ENCODE data around the gene UNC13B.

UNC13B gene

DNA sequence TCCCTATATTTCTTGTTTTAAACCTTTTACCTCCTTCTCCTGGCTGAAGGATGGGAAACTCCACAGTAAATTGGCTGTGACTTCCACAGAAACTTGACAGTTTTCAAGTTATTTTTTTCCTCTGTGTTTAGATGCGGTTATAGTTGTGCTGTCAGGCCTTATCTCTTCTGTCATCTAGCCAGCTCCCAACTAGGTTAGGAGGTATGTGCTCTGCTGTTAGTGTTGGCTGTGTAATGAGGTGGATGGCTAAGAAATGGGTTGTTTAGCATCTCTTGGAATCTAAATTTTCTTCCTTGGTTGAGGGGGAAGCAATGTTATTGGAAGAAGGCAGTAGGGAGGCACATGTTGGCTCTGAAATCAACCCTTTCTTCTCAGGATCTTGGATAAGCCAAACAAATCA is 178.2 kb downstream of the UNC13B start:
- DNase-seq, result no peak

DNA sequence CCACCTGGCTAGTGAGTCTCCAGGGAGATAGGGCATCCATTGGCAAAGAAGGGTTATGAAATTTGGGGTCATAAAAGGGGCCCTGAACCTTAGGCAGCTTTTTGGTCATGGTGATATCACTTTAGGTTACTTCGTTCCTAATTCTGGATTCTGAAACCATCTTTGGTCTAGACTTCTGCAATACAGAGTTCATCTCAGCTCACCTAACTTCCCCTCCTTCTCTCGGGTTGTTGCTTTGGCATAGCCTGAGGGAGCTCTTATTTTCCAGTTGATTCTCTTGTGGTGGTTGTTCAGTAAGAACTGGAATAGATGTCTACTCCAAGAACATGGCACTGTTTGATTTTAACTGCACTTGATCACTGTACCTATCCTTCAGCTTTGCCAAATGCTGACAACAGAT is 179.2 kb downstream of the UNC13B start:
- no peak for DNase-seq

DNA sequence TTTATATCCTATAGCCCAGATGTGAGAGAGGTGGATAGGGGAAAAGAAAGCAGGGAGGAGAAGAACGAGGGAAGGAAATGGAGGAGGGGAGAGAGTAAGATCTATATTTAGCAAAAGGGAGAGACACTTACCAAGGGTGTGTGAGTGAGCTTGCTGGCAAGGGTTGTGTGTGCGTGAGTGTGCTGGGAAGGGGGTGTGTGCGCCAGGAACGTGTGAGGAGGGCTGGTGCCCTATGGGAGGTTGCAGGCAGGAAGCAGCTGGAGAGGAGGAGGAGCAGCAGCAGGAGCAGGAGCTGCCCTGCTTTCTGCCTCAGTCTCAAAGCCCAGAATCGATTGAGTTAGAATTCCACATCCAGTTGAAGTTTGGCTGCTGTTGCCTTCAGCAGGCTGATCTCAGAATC is 179.8 kb downstream of the UNC13B start:
- DNase-seq, result no peak

DNA sequence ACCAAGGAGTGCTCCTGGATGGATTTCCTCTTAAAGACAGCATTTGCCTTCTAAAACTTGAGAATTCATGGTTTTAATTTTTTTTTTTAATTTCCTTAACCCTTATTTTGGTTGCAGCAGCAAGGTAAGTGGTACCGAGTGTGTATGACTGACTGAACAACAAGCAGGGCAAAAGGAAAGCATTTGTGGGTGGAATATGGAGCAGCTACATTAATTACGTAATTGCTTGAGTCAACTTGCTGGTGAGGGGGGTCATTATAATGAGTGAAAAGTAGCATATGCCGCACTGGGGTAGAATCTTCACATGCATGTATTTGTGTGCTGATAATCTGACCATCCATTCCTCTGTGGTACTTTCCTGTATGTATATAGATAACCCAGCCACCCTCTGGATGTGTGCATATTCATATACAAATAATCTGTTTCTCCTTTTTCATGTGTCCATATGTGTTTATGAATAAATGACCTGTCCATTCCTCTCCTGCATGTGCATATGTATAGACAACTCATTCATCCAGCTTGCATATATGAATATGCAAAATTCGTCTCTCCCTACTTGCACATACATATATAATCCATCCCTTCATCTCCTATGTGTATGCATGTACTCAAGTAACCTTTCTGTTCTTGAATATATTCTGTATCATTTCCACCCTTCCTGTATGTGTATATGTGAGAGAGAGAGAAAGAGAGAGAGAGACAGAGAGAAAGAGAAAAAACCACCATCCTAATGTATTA is 180.6 kb downstream of the UNC13B start:
- no peak for DNase-seq

DNA sequence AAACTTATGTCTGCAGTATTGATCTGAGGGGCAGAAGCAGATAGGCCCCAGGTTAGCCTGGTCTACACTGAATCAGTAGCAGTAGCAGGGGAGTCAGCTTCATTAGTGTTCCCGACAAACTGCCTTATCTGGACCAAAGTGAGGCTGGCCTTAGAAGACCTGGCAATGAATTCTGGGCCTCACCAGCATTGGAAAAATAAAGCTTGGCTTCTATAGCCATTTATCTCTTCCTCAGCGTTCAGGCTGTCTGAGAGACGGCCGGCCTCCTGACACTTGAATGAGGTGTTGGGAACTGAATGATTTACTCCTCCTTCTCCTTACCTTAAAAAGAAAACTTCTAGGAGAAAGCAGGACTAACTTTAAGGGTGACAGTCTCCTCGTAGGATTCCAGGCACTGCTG is 186.3 kb downstream of the UNC13B start:
- no peak for DNase-seq

DNA sequence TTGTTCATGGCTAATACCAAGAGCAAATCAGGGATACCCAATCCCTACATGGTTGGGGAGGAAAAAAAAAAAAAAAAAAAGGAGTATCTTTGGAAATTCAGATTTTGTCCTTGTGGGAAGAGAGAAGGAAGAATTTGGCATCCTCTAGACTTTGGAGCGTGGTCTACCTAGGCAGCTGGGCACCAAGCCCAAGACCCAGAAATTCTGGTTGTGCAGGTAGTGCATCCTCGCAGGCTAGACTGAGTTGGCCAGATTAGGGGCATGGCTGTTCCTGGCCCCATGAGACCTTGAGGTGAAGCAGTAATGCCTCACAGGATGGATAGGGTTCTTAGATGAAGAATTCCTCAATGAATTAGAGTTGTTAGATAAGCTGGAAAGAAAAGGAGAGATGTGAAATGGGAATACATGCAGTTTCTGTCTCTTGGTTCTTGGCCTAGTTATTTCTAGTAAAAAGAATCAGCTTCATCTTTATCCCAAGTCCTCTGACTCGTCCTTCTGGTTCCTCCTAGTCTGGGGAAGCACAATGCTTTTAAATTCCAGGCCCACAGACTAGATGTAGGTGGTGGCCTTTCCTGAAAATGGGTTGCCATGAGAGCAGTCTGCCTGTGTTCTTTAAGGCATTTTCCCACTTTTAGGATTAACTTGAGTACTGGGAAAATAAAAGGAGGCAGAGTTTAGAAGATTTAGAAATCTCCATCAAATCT is 187.6 kb downstream of the UNC13B start:
- DNase-seq, result no peak

DNA sequence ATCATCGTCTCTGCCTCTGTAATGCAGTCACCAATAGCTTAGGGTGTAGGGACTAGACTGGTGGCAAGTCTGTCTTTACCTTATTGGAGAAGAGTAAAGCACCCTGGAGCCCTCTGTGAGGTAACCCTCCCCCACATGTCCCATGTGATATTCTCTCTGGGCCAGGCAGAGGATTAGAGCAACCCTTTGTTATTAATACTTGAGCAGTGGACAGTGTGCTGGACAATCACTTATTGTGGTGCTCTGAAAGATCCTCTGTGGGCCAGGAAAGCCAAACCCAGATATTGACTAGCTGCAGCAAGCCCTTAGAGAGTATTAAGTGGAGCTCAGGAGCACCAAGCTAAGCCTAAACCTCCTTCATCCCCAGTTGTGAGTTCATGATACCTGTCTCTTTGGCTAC is 188.4 kb downstream of the UNC13B start:
- DNase-seq, result no peak

DNA sequence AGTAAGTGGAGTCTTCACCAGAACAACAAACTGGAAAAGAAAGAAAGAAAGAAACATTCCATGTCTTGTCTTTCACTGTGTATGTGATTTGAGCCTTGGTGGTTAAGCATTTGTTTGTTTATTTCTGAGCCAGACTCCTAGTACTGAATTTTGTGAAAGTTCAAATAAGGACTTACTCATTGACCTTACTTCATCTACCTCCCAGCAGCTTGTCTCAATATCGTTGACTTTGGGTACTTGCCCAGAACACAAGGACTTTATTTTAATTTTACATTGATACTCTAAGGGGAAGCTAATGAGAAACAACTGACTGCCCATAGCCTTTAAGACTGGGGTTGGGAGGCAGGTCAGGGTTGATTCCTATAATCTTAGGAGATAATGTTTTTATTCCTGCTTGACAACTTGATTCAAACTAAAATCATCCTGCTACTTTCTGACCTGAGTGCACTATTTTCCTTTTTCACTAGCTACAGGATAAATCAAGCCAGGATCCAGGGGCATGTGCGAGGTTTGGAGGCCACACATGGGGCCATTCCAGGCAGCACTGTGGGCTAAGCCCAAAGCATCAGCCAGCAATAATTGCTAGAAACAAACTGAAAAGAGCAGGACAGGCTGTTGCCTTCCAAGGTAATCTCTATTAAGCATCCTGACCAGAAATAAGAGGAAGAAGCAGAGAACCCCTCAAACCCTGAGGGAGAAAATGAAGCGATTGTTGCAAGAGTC is 189.2 kb downstream of the UNC13B start:
- DNase-seq, result no peak

DNA sequence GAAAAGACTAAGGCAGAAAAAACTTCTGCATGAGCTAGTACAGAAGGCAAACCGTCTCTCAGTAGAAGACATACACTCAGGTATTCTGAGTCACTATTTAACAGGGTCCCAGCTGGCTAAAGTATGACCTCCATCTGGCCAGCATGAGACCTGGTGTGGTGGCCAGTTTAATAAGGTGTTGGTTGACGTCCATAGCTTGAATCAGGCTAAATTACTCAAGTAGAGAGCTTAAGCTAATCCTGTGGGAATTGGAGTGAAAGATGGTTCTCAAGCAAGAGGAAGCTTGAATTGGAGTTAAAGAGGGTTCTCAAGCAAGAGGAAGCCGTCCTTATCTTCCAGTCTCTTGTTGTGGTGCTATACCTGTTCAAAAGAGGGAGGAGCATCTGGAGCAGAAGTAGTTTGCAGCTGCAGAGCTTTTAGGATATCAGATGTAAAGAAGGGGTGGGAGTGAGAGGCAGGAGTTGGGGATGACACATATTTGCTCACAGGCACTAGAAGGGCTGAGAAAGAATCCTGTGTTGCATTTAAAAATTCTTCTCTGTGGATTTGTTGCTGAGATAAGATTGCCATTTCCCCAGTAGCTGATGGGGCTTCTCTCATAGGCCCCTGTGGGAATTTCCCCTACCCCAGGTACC is 192.0 kb downstream of the UNC13B start:
- no peak for DNase-seq

DNA sequence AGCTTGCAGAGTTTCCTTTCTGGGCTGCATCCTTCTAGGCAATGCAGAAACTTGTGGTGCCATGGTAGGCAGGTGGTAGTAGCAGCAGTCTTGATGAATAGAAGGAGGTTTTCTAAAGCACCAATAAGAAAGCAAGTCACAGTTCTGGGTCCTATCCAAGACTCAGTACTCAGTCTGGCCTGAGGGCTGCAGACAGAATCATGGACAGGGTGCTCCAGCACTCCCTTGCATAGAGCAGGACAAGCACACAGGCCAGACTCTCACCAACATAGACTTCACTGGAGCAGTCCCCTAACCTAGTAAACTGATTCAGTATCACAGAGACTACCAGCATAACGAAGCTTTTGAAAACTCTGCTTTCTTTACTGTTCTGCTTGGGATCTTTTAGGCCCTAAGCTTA is 194.1 kb downstream of the UNC13B start:
- no peak for DNase-seq

DNA sequence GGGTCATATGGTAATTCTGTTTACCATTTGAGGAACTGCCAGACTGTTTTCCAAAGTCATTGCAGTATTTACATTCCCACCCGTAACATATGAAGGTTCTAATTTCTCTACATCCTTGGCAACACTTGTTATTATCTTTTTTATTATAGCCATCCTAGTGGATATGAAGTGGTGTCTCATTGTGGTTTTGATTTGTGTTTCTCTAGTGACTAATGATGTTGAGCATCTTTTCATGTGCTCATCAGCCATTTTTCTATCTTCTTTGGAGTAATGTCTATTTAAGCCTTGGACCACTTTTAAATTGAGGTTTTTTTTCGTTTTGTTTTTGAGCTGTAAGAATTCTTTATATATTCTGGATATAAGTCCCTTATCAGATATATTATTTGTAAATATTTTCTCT is 195.3 kb downstream of the UNC13B start:
- no peak for DNase-seq

DNA sequence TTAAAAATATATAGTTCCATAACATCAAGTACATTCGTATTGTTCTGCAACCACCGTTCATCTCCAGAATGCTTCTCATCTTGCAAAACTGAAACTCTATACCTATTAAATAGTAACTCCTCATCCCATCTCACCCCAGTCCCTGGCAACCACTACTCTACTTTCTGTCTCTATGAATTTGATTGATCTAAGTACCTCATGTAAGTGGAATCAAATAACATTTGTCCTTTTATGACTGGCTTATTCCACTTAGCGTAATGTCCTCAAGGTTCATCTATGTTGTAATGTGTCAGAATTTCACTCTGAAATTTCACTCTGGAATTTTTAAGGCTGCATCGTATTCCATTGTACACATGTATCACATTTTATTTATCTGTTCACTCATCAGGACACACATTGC is 196.0 kb downstream of the UNC13B start:
- no peak for DNase-seq

DNA sequence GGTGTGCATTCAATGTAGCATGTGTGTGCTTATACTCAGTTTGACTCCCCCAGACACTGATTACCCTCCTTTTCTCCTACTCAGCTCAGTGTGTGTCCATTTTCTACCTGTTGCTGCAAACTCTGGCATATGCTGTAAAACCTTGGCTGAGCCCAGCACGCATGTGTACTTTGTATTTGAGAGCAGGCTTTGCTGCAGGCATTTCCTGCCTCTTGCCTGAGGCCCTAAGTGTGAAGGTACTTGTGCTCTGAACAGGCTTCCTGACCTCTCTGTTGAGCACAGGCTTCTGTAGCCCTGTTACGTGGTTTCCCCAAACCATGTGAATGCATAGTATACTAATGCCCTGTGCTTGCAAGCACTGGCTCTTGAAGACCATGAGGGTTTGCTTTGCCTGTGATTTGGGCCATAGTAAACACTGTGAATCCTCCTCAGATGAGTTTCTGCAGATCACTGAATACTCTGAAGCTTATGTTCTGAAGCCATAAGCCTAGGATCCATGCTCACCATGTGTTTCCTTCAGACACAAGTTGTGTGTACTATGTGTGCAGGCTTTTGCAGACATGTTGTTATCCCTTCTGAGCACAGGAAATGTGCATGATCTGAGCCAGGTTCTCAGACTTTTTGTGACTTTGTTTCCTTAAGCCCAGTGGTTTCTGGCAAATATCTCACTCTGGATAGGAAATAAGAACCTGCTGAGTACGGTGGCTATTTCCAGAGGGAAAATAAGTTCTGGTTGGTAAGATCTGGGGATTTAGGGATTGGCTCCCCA is 203.2 kb downstream of the UNC13B start:
- DNase-seq, result no peak

DNA sequence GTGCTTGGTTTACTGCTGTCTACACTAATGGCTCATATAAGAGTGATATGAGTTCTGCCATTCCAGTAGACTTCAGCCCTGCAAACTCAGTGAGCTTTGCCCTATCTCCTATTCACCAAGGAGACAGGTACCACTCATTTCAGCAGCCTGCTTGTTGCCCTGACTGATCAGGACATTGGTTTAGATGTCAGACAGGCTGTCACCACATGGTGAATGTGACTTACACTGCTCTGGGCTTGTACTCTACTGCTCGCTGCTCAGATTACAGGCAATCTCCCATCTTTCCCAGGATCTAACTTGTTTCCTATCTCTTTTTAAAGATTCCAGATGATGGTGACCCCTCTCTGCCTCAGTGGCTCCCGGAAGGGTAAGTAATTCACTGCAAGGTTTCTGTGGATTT is 204.8 kb downstream of the UNC13B start:
- no peak for DNase-seq

DNA sequence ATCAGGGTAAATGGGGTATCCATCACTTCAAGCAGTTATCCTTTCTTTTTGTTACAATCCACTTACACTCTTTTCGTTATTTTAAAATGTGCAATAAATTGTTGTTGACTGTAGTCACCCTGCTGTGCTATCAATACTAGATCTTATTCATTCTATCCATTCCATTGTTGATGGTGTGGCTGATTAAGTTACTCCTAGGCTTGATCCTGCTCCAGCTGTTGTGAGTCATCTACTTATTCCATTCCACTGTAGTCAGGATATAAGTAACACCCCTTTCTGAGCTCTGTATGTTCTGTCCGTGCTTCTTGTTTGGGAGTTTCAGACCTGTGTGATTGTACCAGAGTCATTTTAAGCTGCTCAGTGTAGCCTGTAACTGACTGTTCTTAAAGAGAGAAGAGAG is 205.6 kb downstream of the UNC13B start:
- DNase-seq, result no peak

DNA sequence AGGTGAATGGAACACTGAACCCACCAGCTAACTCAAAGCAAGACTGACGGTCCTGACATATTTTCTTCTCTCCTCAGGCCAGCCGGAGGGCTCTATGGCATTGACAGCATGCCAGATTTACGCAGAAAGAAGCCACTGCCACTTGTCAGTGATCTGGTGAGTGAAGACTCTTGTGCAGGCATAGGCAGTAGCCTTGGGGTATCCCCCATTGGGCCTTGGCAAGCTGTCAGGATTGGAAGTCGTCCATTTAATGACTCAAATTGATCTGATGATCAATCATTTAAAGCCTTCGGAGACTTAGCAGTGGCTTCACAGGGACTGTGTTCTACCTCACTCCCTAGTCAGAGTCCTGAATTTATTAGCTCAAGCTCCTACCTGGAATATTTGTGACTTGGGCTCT is 208.4 kb downstream of the UNC13B start:
- DNase-seq, result no peak

DNA sequence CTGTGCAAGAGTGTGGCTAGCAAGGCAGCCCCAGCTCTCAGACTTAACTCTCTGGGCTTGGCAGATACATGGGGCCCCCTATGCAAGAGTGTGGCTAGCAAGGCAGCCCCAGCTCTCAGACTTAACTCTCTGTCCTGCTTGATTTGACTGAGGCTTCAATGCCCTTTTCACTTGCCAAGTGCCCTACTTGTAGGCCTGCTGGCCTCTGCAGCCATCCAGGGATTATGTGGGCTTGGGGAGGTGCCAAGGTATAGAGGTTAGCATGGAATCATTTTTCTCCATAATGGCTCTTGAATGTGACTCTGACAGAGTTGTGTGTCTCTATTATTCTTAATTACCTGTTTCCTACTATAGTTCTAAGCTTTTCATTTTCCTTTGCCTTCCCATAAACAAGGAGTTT is 212.6 kb downstream of the UNC13B start:
- no peak for DNase-seq

DNA sequence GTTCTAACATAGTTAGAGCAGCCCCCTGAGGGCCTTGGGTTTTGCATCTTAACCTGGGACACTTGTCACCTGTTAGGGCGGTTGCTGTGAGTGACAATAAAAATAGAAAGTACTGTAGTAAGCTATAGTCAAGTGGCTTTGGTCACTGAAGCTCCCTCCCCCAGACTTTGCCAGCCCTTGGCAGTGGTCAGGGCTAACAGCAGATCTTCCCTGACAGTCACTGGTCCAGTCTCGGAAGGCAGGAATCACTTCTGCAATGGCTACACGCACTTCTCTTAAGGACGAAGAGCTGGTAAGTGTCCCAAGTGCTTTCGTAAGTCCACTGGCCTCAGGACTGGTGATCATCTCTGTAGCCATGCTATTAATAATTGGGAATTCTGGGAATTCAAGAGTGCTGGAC is 213.1 kb downstream of the UNC13B start:
- DNase-seq, result no peak

DNA sequence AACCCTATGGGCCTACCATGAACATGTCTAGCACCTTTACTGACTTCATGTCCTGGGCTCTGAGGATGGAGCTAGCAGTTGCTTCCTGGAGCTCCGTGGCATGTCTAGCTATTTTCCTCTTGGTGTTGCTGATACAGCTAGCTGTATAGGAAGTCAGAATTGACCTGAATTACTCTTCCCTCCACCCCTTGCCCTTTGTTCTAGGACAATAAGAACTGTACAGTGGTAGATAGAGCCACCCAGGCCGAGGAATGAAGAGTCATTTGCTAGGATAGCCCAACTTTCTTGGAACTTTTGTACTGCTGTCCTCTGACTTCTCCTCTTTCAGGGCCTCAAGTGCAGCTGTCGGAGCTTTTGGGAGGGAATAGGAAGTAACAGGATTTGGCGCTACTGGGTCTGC is 218.2 kb downstream of the UNC13B start:
- DNase-seq, result no peak

DNA sequence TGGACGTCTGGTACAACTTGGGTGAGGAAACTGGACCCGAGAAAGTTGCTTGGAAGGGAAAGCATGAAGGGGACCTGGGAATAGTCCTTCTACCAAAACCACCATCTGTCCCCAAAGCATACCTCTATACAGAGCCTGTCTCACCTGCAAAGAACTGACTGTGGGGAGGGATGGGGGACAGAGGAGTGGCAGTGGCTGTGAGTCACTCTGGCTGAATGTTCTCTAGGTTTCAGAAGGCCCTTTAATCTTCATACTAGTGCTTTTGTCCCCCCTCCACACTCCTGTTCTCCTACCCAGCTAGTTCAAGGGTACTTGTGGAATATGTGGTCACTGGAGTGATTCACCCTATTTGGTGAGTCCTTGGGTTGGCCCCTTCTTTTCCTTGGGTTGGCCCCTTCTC is 218.8 kb downstream of the UNC13B start:
- no peak for DNase-seq

DNA sequence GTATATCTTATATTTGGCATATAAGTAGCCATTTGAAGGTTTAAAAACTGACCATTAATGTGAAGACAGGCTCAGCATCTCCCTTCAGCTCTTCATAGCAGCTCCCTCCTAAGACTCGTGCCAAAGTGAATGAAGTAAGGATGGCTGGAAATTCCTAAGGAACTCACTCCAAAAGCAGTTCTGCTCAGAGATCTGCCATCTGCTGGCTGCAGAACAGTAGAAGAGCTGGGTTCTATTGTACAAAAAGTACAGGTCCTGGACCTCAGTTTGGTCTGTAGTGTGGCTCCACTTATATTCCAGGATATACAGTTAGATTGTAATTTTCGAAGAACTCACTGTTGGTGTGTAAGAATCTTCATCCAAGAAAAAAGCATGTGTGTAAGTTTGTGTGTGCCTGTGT is 223.2 kb downstream of the UNC13B start:
- no peak for DNase-seq

DNA sequence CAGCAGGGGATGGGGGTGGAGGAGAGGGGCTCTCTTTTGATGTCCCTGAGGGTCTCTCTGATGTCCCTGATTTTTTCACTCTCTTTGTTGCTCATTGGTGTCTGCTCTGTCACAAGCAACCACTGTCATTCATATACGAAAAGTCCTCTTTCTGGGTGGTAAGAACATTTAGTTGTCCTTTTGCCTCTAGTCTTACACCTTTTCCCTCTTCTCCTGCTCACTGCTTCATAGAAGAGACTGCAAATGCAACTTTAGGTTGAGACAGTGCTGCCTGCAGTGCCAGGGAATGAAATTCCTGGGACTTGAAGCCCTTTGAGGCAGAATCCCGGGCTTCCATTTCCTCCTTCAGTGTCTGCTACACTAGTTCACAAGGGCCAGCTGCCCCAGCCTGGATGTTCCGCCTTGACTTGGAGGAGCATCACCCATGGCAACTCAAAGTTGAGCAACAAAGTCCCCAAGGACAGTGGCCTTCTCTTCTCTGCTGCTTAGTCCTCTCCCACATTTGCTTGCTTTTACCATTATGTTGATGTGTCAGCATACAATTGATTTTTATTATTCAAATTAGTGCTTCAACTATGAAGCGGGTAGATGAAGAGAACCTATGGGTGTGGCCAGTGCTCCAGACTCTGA is 233.4 kb downstream of the UNC13B start:
- DNase-seq, result no peak

DNA sequence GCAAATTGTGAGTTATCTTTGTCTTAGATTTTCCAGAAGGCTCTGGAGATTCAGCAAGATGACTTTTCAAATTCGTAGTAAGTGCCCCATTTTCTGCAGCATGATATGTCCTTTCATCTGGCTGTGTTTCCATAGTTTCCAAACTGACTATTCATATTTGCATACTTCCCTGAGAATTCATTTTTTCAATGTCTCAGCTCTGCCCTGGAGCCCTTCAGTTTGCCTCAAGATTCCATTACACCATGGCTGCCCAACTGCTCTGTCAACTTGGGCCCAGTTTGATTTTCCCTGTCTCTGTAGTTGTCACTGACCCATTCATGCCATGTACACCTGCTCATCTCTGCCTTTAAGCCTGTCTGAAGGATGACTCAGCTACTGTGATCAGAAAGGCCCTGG is 233.9 kb downstream of the UNC13B start:
- DNase-seq, result no peak

Measured in GF-D8 (cell line).